HepG2 (cell line): ENCODE measurements around the gene NLRP6. TPM values are rescaled to one million over a fixed set of nuclear protein-coding genes. Genes with fewer than 3 reads are reported as not detected.

Experiments
- ATM ChIP-seq: fragments of 450-650 bp; IDR thresholded peaks from 2 replicates; pipeline ENCODE4 v1.7.1; 2017; ENCODE audit warnings: mild to moderate bottlenecking, borderline replicate concordance
- ATRX ChIP-seq: sonication (generic); formaldehyde crosslinking; IDR thresholded peaks from 2 replicates; pipeline ENCODE4 v1.4.0; 2020; ENCODE audit warnings: missing genetic modification reagents, borderline replicate concordance
- CERS6 ChIP-seq: sonication (generic); formaldehyde crosslinking; IDR thresholded peaks from 2 replicates; pipeline ENCODE4 v1.5.0; 2020; ENCODE audit warnings: missing genetic modification reagents
- DBP ChIP-seq: sonication (generic); formaldehyde crosslinking; IDR thresholded peaks from 2 replicates; pipeline ENCODE4 v1.4.0; 2020; ENCODE audit warnings: missing genetic modification reagents; ENCODE audit errors: not compliant biosample characterization
- E2F1 ChIP-seq: sonication (generic); formaldehyde crosslinking; IDR thresholded peaks from 2 replicates; pipeline ENCODE4 v1.5.0; 2020; ENCODE audit warnings: missing genetic modification reagents
- EP300 ChIP-seq, 3 experiments: sonication (generic) in 1 of 3; formaldehyde crosslinking in 1 of 3; IDR thresholded peaks; 2 replicates each; pipeline versions ENCODE4 v1.5.1 to v1.6.1; 2011 to 2020; ENCODE audit warnings: low read depth in 2 of 3, low read length in 2 of 3, borderline replicate concordance in 1 of 3, improper control_type of control experiment in 1 of 3, mild to moderate bottlenecking in 1 of 3, missing genetic modification reagents in 1 of 3, moderate library complexity in 1 of 3
- FUBP1 ChIP-seq: sonication (generic); formaldehyde crosslinking; IDR thresholded peaks from 2 replicates; pipeline ENCODE4 v1.5.1; 2020; ENCODE audit warnings: missing genetic modification reagents, mild to moderate bottlenecking, borderline replicate concordance
- HIVEP1 ChIP-seq: sonication (generic); formaldehyde crosslinking; IDR thresholded peaks from 2 replicates; pipeline ENCODE4 v1.4.0; 2020; ENCODE audit warnings: mild to moderate bottlenecking, missing genetic modification reagents
- HMGA1 ChIP-seq: sonication (generic); formaldehyde crosslinking; conservative IDR thresholded peaks from 2 replicates; pipeline ENCODE4 v1.4.0; 2020; ENCODE audit warnings: missing genetic modification reagents
- HNRNPLL ChIP-seq: fragments of 200-400 bp; formaldehyde crosslinking; IDR thresholded peaks from 2 replicates; pipeline ENCODE4 v1.6.1; 2017; ENCODE audit warnings: mild to moderate bottlenecking, low read depth, low read length; ENCODE audit not compliant: poor library complexity, severe bottlenecking
- HOXD1 ChIP-seq: sonication (generic); formaldehyde crosslinking; IDR thresholded peaks from 2 replicates; pipeline ENCODE4 v1.5.0; 2020; ENCODE audit warnings: missing genetic modification reagents
- MAF1 ChIP-seq: sonication (generic); formaldehyde crosslinking; IDR thresholded peaks from 2 replicates; pipeline ENCODE4 v1.5.0; 2020; ENCODE audit warnings: missing genetic modification reagents, borderline replicate concordance
- SPEN ChIP-seq: sonication (generic); formaldehyde crosslinking; IDR thresholded peaks from 2 replicates; pipeline ENCODE4 v1.5.1; 2020; ENCODE audit warnings: low read depth, mild to moderate bottlenecking, missing genetic modification reagents
- U2AF1 ChIP-seq: fragments of 200-400 bp; formaldehyde crosslinking; optimal IDR thresholded peaks from 2 replicates; pipeline ENCODE3; 2017; ENCODE audit warnings: mild to moderate bottlenecking, low read depth, low read length
- YEATS2 ChIP-seq: sonication (generic); formaldehyde crosslinking; IDR thresholded peaks from 2 replicates; pipeline ENCODE4 v1.4.0; 2020; ENCODE audit warnings: missing genetic modification reagents, borderline replicate concordance
- ZNF263 ChIP-seq: sonication (generic); formaldehyde crosslinking; IDR thresholded peaks from 2 replicates; pipeline ENCODE4 v1.4.0; 2020; ENCODE audit warnings: missing genetic modification reagents
- ZNF337 ChIP-seq: sonication (generic); formaldehyde crosslinking; IDR thresholded peaks from 2 replicates; pipeline ENCODE4 v1.5.1; 2020; ENCODE audit warnings: missing genetic modification reagents, low read depth, mild to moderate bottlenecking, borderline replicate concordance
- ZNF33A ChIP-seq: sonication (generic); formaldehyde crosslinking; IDR thresholded peaks from 2 replicates; pipeline ENCODE4 v1.5.1; 2020; ENCODE audit warnings: missing genetic modification reagents, mild to moderate bottlenecking, moderate library complexity, borderline replicate concordance
- ZNF546 ChIP-seq: sonication (generic); formaldehyde crosslinking; conservative IDR thresholded peaks from 2 replicates; pipeline ENCODE4 v1.8.1; 2023; ENCODE audit warnings: mild to moderate bottlenecking, missing genetic modification reagents
- ZNF614 ChIP-seq: IDR thresholded peaks from 2 replicates; pipeline ENCODE4 v1.6.1; 2018; ENCODE audit warnings: missing biosample characterization, missing genetic modification reagents, inconsistent platforms, borderline replicate concordance
- ZNF720 ChIP-seq: sonication (generic); formaldehyde crosslinking; IDR thresholded peaks from 2 replicates; pipeline ENCODE4 v1.4.0; 2020; ENCODE audit warnings: missing genetic modification reagents
- ZSCAN30 ChIP-seq: sonication (generic); formaldehyde crosslinking; IDR thresholded peaks from 2 replicates; pipeline ENCODE4 v1.5.0; 2020; ENCODE audit warnings: mild to moderate bottlenecking, missing genetic modification reagents
- ZSCAN31 ChIP-seq: sonication (generic); formaldehyde crosslinking; IDR thresholded peaks from 2 replicates; pipeline ENCODE4 v1.5.0; 2020; ENCODE audit warnings: low read depth, mild to moderate bottlenecking, missing genetic modification reagents
- polyA plus RNA-seq, 8 experiments: library from polyadenylated mRNA; depleted of rRNA in 3 of 8; stranded (reverse) in 7 of 8; unstranded in 1 of 8; fragments of >200 nt; fragmentation: Illumina TruSeq in 4 of 8; extraction: Trizol in 4 of 8; gene quantifications; 2 replicates each; pipeline versions ENCODE4 v1.2.1 to v1.2.3, GENCODE V29; 2011 to 2016; ENCODE audit warnings: low read depth in 4 of 8, missing spikeins in 1 of 8, mixed read lengths in 1 of 8; ENCODE audit not compliant: insufficient read depth in 1 of 8
- total RNA-seq, 5 experiments: library from RNA; depleted of rRNA; stranded (reverse); fragments of >200 nt; fragmentation: Illumina TruSeq; extraction: Trizol; gene quantifications; 2 replicates each; pipeline ENCODE4 v1.2.3, GENCODE V29; 2016; ENCODE audit warnings: low read depth in 1 of 5

The NLRP6 gene
- total and polyA plus RNA-seq, 2 of the 13 experiments (the other 11 are each of a cell fraction or from before 2014, with no cell fraction given), result not detected

- 0 out of 2 replicates have a peak, but pooled peaks have one; percentile 49 for TF ChIP-seq HOXD1
- TF ChIP-seq ATM, result no peak
- no peak for TF ChIP-seq YEATS2 (CRISPR knock-in tag)
- no peak for TF ChIP-seq ZNF720 (CRISPR knock-in tag)
- no peak for TF ChIP-seq DBP (CRISPR knock-in tag)
- no peak for TF ChIP-seq ZSCAN31 (CRISPR knock-in tag)
- no peak for TF ChIP-seq HMGA1
- no peak for TF ChIP-seq EP300 (IDR thresholded peaks at IDR 0.05; ENCODE audit: low read depth in 2 of 2, low read length in 2 of 2)
- no peak for TF ChIP-seq EP300 (CRISPR knock-in tag; IDR thresholded peaks at IDR 0.05; ENCODE audit: borderline replicate concordance)
- TF ChIP-seq HIVEP1 (CRISPR knock-in tag), result no peak
- no peak for TF ChIP-seq ZSCAN30 (CRISPR knock-in tag)
- TF ChIP-seq ZNF614, result no peak
- TF ChIP-seq ZNF33A (CRISPR knock-in tag), result no peak
- TF ChIP-seq ZNF263, result 0 out of 2 replicates have a peak, but pooled peaks have one; percentile 43
- TF ChIP-seq SPEN (CRISPR knock-in tag), result peak; percentile 59
- no peak for TF ChIP-seq U2AF1
- TF ChIP-seq HNRNPLL, result no peak
- TF ChIP-seq ATRX (CRISPR knock-in tag), result no peak
- TF ChIP-seq ZNF337 (CRISPR knock-in tag), result no peak
- no peak for TF ChIP-seq FUBP1 (CRISPR knock-in tag)
- no peak for TF ChIP-seq MAF1 (CRISPR knock-in tag)
- TF ChIP-seq E2F1, result no peak
- TF ChIP-seq ZNF546, result no peak; the same call in 1 of the 2 replicates
- TF ChIP-seq CERS6 (CRISPR knock-in tag), result no peak
These were observed 42.0 kb upstream of the NLRP6 start, which contains the start of gene SIRT3 (continued) for GRCh38 chr11:235997-236773.
